Kidney (tissue), 14 donors: ENCODE results near the gene MYO5B. TPM values are rescaled to one million over a fixed set of nuclear protein-coding genes. Genes with fewer than 3 reads are reported as not detected.

Experiments used
- DNase-seq, 5 donors: peaks; one replicate each; pipeline ENCODE4 v3.0.0-alpha.2; 2013 to 2020
- FAIRE-seq: peaks from 2 replicates; lab custom pipeline; 2012; peaks lifted over from hg19 to GRCh38; lab: Jason Lieb, UNC
- H3K27ac ChIP-seq, 2 donors: one replicate each; pipeline ENCODE4 v1.7.0; 2013; ENCODE audit warnings: low read depth in 2 of 2, low read length in 2 of 2, inconsistent platforms in 1 of 2
- H3K27me3 ChIP-seq: one replicate; pipeline ENCODE4 v1.7.1; 2013; ENCODE audit warnings: low read length, inconsistent platforms; ENCODE audit not compliant: control insufficient read depth, insufficient read depth
- H3K36me3 ChIP-seq, 3 donors: one replicate each; pipeline versions ENCODE4 v1.7.0 to v1.7.1; 2013; ENCODE audit warnings: low read length in 3 of 3, control low read depth in 1 of 3, inconsistent platforms in 1 of 3; ENCODE audit not compliant: insufficient read depth in 3 of 3, control insufficient read depth in 2 of 3
- H3K4me1 ChIP-seq, 3 donors: one replicate each; pipeline versions ENCODE4 v1.7.0 to v1.7.1; 2013; ENCODE audit warnings: low read length in 3 of 3, inconsistent platforms in 1 of 3, low read depth in 1 of 3; ENCODE audit not compliant: control insufficient read depth in 2 of 3, insufficient read depth in 2 of 3
- H3K4me3 ChIP-seq, 3 donors: one replicate each; pipeline versions ENCODE4 v1.7.0 to v1.8.1; 2013; ENCODE audit warnings: low read length in 3 of 3, control low read depth in 1 of 3, inconsistent platforms in 1 of 3
- H3K9ac ChIP-seq, 3 donors: one replicate each; pipeline versions ENCODE4 v1.7.0 to v1.7.1; 2013; ENCODE audit warnings: low read length in 3 of 3, control low read depth in 1 of 3, inconsistent platforms in 1 of 3
- H3K9me3 ChIP-seq, 3 donors: one replicate each; pipeline versions ENCODE4 v1.7.0 to v1.7.1; 2013; ENCODE audit warnings: low read length in 3 of 3, control low read depth in 1 of 3, inconsistent platforms in 1 of 3; ENCODE audit not compliant: control insufficient read depth in 2 of 3, insufficient read depth in 1 of 3
- CTCF ChIP-seq: IDR thresholded peaks from 3 replicates; pipeline ENCODE4 v1.5.1; 2012; ENCODE audit warnings: mild to moderate bottlenecking, moderate library complexity, borderline replicate concordance; ENCODE audit not compliant: insufficient read depth; ENCODE audit errors: extremely low read depth
- intact Hi-C: fragments of 100-400 bp; cut with DNase I; formaldehyde crosslinking; loops from one replicate; pipeline ENCODE4 v1.11.1; 2022
- polyA plus RNA-seq: library from polyadenylated mRNA; stranded (reverse); fragments of 350-450 nt; fragmentation: Illumina TruSeq; extraction: RNeasy Lipid Tissue Mini Kit (QIAGEN cat#74804); gene quantifications from one replicate; pipeline ENCODE4 v1.2.3, GENCODE V29; 2014; ENCODE audit warnings: low read depth, low replicate concordance; ENCODE audit not compliant: insufficient read depth
- total RNA-seq: library from RNA; stranded (reverse); fragmentation: NEBNext Ultra II Directional; extraction: Animal tissue kit (Norgen Biotek cat#: 25700); gene quantifications from one replicate; pipeline ENCODE4 v1.2.1, GENCODE V29; 2021
- donor health status: control.
- donor health status: control.
- donor health status: control.
- donor health status: control.
- donor health status: control.
- donor health status: DM: yes; HTN: yes; CAD: no.
- donor health status: Normal renal cell carcinoma (clear cell type).

Gene MYO5B
- total and polyA plus RNA-seq, 2 donors from 2014 or later = 17.8 to 43.8 TPM

- TF ChIP-seq CTCF = no peak
- DNase-seq (no peak), FAIRE-seq (no peak)
- intact Hi-C loops = no loop called here
- Histone ChIP-seq H3K9me3 (no peaks in the 10 kb centered on the region), H3K27me3 (no peaks in the 10 kb centered on the region), H3K4me3 (no peak overlapping the region), H3K4me1 (peaks cover 0 to 2% (median 0%) of the 10 kb centered on the region in 3 donors), H3K9ac (no peak overlapping the region), H3K27ac (no peak overlapping the region), H3K36me3 (no peaks in the 10 kb centered on the region)
These were observed 113.9 kb downstream of the MYO5B start for GRCh38 chr18:50080932-50081560.

- Histone ChIP-seq H3K9ac (no peak overlapping the region), H3K27me3 (no peaks in the 10 kb centered on the region), H3K36me3 (no peaks in the 10 kb centered on the region), H3K27ac (no peak overlapping the region), H3K4me1 (peaks cover 0 to 4% (median 3%) of the 10 kb centered on the region in 3 donors), H3K4me3 (no peak overlapping the region), H3K9me3 (no peaks in the 10 kb centered on the region)
- FAIRE-seq (no peak), DNase-seq (no peak)
- TF ChIP-seq CTCF = no peak
- intact Hi-C loops = no loop called here
These were observed 114.6 kb downstream of the MYO5B start for GRCh38 chr18:50080316-50080715.

- H3K4me1 ChIP-seq = peaks cover 0 to 5% (median 3%) of the 10 kb centered on the region in 3 donors
- FAIRE-seq = no peak
- TF ChIP-seq CTCF = no peak
- H3K9ac ChIP-seq = no peak overlapping the region
- H3K36me3 ChIP-seq = no peaks in the 10 kb centered on the region
- H3K9me3 ChIP-seq = no peaks in the 10 kb centered on the region
- H3K27me3 ChIP-seq = no peaks in the 10 kb centered on the region
- H3K27ac ChIP-seq = no peak overlapping the region
- no peak for DNase-seq
- intact Hi-C loops = no loop called here
- H3K4me3 ChIP-seq = no peak overlapping the region
These were observed 115.2 kb downstream of the MYO5B start for GRCh38 chr18:50079571-50080295.
